RWPE2 (cell line): ENCODE results near the gene GPR4.

Experiments
- ATAC-seq: fragments of 200-7000 bp; cut with Tn5 transposase; 3 replicates; pipeline ENCODE4 v1.9.1; 2021; ENCODE audit warnings: low read depth
- DNase-seq: peaks from one replicate; pipeline ENCODE4 v3.0.0-alpha.2; 2020; ENCODE audit warnings: low spot score
- H3K27ac ChIP-seq: fragments of 450-650 bp; 2 replicates; pipeline ENCODE4 v1.5.1; 2017; ENCODE audit warnings: mild to moderate bottlenecking; ENCODE audit not compliant: poor library complexity, severe bottlenecking
- H3K27me3 ChIP-seq: fragments of 250-450 bp; sonication (Bioruptor Pico); 2 replicates; pipeline ENCODE4 v1.5.1; 2021; ENCODE audit warnings: mild to moderate bottlenecking, moderate library complexity; ENCODE audit not compliant: insufficient read depth, poor library complexity, severe bottlenecking
- H3K36me3 ChIP-seq: fragments of 250-450 bp; sonication (Bioruptor Pico); 2 replicates; pipeline ENCODE4 v1.5.1; 2020; ENCODE audit warnings: low read depth, mild to moderate bottlenecking, moderate library complexity
- H3K4me1 ChIP-seq: fragments of 250-450 bp; sonication (Bioruptor Pico); 2 replicates; pipeline ENCODE4 v1.5.1; 2021; ENCODE audit warnings: mild to moderate bottlenecking, moderate library complexity; ENCODE audit not compliant: insufficient read depth, poor library complexity, severe bottlenecking
- H3K4me3 ChIP-seq: fragments of 250-450 bp; sonication (Bioruptor Pico); 2 replicates; pipeline ENCODE4 v1.5.1; 2021; ENCODE audit warnings: mild to moderate bottlenecking, moderate library complexity; ENCODE audit not compliant: severe bottlenecking
- H3K9me3 ChIP-seq: fragments of 250-450 bp; sonication (Bioruptor Pico); 2 replicates; pipeline ENCODE4 v1.5.1; 2021; ENCODE audit warnings: mild to moderate bottlenecking, moderate library complexity; ENCODE audit not compliant: severe bottlenecking
- TF ChIP-seq, protein P1 (sequence below): fragments of 450-650 bp; IDR thresholded peaks from one replicate; pipeline ENCODE4 v1.5.1; 2017; ENCODE audit warnings: mild to moderate bottlenecking, moderate library complexity; ENCODE audit not compliant: poor library complexity, severe bottlenecking

The GPR4 gene

DNA sequence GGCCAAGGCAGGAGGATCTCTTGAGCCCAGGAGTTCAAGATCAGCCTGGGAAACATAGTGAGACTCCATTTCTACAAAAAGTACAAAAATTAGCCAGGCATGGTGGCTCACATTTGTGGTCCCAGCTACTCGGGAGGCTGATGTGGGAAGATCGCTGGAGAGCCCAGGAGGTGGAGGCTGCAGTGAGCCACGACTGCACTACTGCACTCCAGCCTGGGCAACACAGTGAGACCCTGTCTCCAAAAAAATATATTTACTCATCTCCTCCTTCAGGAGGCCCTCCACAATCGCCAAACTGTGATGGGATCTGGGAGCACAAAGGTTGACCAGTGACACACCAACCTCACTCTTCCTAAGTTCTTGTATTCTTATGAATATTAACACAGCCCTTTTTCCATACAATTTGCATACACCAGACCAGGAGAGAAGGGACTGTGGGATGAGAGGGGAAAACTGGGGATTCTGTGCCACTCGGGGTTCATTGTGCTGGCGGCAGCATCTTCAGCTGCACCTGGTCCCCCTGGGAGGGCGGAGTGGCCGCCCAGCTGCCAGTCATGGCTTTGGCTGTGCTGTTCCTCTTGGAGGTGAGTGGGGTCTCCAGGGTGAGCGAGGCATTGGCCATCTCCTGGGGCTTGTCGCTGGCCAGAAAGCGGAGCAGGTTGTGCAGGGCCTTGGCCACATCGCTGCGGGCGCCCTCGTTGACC lies 11.6 kb downstream of the GPR4 start:
- no peaks in the 10 kb centered on the region for H3K36me3 ChIP-seq
- H3K4me1 ChIP-seq, result peaks cover 10% of the 10 kb centered on the region
- no peaks in the 10 kb centered on the region for H3K9me3 ChIP-seq
- H3K27me3 ChIP-seq, result no peaks in the 10 kb centered on the region
- DNase-seq, result no peak
- H3K27ac ChIP-seq, result no peak overlapping the region
- TF ChIP-seq, protein P1, sequence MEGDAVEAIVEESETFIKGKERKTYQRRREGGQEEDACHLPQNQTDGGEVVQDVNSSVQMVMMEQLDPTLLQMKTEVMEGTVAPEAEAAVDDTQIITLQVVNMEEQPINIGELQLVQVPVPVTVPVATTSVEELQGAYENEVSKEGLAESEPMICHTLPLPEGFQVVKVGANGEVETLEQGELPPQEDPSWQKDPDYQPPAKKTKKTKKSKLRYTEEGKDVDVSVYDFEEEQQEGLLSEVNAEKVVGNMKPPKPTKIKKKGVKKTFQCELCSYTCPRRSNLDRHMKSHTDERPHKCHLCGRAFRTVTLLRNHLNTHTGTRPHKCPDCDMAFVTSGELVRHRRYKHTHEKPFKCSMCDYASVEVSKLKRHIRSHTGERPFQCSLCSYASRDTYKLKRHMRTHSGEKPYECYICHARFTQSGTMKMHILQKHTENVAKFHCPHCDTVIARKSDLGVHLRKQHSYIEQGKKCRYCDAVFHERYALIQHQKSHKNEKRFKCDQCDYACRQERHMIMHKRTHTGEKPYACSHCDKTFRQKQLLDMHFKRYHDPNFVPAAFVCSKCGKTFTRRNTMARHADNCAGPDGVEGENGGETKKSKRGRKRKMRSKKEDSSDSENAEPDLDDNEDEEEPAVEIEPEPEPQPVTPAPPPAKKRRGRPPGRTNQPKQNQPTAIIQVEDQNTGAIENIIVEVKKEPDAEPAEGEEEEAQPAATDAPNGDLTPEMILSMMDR, result no peak
- H3K4me3 ChIP-seq, result no peak overlapping the region
- ATAC-seq, result no peak

DNA sequence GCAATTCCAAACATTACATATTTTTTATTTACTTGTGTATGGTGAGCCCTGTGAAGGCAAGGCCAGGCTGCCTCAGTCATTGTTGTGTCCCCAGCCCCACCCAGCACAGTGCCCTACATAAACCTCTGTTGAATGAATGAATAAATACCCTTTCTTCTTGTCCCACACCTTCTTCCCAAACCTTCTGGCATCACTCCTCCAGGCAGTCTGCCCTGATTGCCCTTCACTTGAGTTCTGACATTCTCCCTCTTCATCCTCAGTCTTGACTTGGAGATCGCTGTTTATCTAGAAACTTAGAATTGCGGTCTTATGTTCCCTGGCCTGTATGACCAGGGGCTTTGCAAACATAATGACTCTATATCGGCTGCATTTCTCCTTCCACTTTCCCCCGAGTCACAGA lies 12.2 kb downstream of the GPR4 start:
- DNase-seq, result no peak
- peaks cover 10% of the 10 kb centered on the region for H3K4me1 ChIP-seq
- no peak overlapping the region for H3K4me3 ChIP-seq
- H3K36me3 ChIP-seq, result no peaks in the 10 kb centered on the region
- ATAC-seq, result no peak
- H3K27me3 ChIP-seq, result no peaks in the 10 kb centered on the region
- H3K9me3 ChIP-seq, result no peaks in the 10 kb centered on the region
- H3K27ac ChIP-seq, result no peak overlapping the region
- TF ChIP-seq, protein P1, result no peak

DNA sequence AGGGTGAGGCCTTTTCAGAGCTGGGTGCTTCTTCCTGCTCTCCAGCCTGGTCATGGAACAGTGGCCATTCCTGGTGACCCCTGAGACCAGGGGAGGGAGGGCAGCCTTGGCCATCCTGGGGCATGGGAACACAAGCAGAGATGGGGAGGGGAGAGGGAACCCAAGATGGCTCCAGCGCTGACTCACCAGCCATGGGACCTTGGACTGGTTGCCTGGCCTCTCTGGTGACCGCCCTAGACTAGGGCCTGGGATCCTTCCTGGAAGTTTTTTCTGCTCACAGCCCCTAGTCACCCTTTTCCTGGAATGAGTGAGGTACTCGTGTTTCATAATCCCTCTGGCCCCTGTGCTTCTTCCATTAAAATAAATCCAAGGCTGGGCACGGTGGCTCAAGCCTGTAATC lies 14.1 kb downstream of the GPR4 start:
- TF ChIP-seq, protein P1, result no peak
- Histone ChIP-seq H3K4me3 (no peak overlapping the region), H3K4me1 (peaks cover 10% of the 10 kb centered on the region), H3K27me3 (no peaks in the 10 kb centered on the region), H3K36me3 (no peaks in the 10 kb centered on the region), H3K27ac (no peak overlapping the region), H3K9me3 (no peaks in the 10 kb centered on the region)
- ATAC-seq (no peak), DNase-seq (no peak)

DNA sequence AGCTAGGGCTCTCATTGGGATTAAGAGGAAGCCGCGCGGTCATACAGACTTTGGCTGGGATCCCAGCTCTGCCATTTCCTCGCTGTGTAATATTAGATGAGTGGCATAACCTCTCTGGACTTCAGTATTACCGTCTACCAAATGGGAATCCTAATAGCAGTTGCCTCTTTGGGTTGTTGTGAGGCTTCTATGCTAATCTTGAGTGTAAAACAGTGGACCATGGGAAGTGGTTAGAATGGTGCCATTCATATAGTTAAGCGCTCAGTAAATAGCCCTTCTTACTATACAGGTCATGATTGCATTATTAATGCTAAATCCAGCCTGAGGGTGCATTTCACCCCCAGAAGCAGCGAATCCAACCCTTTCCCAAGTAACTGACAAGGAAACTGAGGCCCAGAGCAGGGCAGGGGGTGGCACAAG lies 16.8 kb downstream of the GPR4 start:
- Histone ChIP-seq H3K9me3 (no peaks in the 10 kb centered on the region), H3K36me3 (no peaks in the 10 kb centered on the region), H3K27me3 (no peaks in the 10 kb centered on the region), H3K4me3 (peak overlapping the region; percentile 53), H3K27ac (peak overlapping the region; percentile 67), H3K4me1 (no peaks in the 10 kb centered on the region)
- no peak for ATAC-seq
- TF ChIP-seq, protein P1, result no peak
- DNase-seq, result no peak
